Esophagus squamous epithelium (tissue), 5 donors: ENCODE results near the gene GPC5. TPM values are rescaled to one million over a fixed set of nuclear protein-coding genes. Genes with fewer than 3 reads are reported as not detected.
"Not testable (repeated sequence)": the region's sequence is repeated elsewhere in the genome, so short reads cannot be mapped to it uniquely, and the experiment has no call there.

ENCODE experiments used
- DNase-seq: peaks from one replicate; lab custom pipeline; 2025; lab: John Stamatoyannopoulos, UW
- H3K27ac ChIP-seq, 4 donors: fragments of 200-600 bp; sonication (generic); one replicate each; pipeline ENCODE4 v1.5.1; 2016 to 2019; ENCODE audit warnings: mild to moderate bottlenecking in 1 of 4
- H3K27me3 ChIP-seq, 4 donors: fragments of 200-600 bp; sonication (generic); 1 replicate in 3 of 4; 2 replicates in 1 of 4; pipeline versions ENCODE4 v1.5.1 to v1.6.0; 2017 to 2021; ENCODE audit warnings: antibody characterized with exemption in 1 of 4
- H3K36me3 ChIP-seq, 3 donors: fragments of 200-600 bp; sonication (generic); one replicate each; pipeline ENCODE4 v1.5.1; 2016 to 2019
- H3K4me1 ChIP-seq, 3 donors: fragments of 200-600 bp; sonication (generic); one replicate each; pipeline ENCODE4 v1.5.1; 2017 to 2019
- H3K4me3 ChIP-seq, 4 donors: fragments of 200-600 bp; sonication (generic); 1 replicate in 3 of 4; 2 replicates in 1 of 4; pipeline ENCODE4 v1.5.1; 2016 to 2019; ENCODE audit warnings: mild to moderate bottlenecking in 2 of 4, moderate library complexity in 1 of 4
- H3K9me3 ChIP-seq, 3 donors: fragments of 200-600 bp; sonication (generic); one replicate each; pipeline ENCODE4 v1.5.1; 2016 to 2019
- POLR2A ChIP-seq, 4 donors: fragments of 450-650 bp; IDR thresholded peaks; one replicate each; pipeline ENCODE4 v1.6.1; 2017; ENCODE audit warnings: antibody characterized with exemption in 4 of 4, mild to moderate bottlenecking in 4 of 4, moderate library complexity in 3 of 4
- WGBS, 2 donors: methylation state at CpG; one replicate each; pipeline ENCODE4 v1.1.5; 2018; 5-methylcytosine and 5-hydroxymethylcytosine counted together
- intact Hi-C: fragments of 100-400 bp; cut with DNase I; formaldehyde crosslinking; loops from one replicate; pipeline ENCODE4 v1.15.0; 2022
- total RNA-seq, 4 donors: library from RNA; depleted of rRNA; stranded (reverse); fragments of >200 nt; gene quantifications; one replicate each; pipeline ENCODE4 v1.1.0, GENCODE V29; 2016
- TF ChIP-seq, protein P1 (sequence below), 6 experiments: fragments of 450-650 bp in 4 of 6; fragments of 200-600 bp in 2 of 6; sonication (generic) in 2 of 6; IDR thresholded peaks; one replicate each; pipeline ENCODE4 v1.5.1; 2016 to 2019; ENCODE audit warnings: antibody characterized with exemption in 6 of 6, mild to moderate bottlenecking in 4 of 6, moderate library complexity in 4 of 6
- donor health status: DM: yes; HTN: yes; CAD: no.

GPC5 gene
- total RNA-seq, 4 donors from 2014 or later = not detected

DNA sequence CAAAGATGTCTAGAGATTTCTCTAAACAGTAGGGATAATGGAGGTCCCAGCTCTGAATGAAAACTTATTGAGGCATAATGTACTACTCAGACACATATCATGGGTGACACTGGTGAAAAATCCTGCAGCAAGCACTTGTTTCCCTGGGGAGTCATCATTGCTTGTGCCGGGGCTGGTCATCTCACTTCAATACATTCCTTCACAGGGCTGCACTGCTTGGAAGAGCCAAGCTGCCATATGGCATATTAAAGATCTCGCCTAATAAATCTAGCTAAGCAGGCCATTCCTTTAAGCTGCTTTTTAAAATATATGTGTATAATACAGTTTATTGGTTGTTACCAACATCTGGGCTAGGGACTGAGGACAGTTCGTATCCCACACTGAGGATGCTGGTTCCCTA lies 1496.0 kb downstream of the GPC5 start:
- no peak for DNase-seq
- intact Hi-C loops = no loop called here
- 58% methylated on average over 3 of the region's 3 CpGs for WGBS, 2 donors
- no peaks in the 10 kb centered on the region for H3K9me3 ChIP-seq
- TF ChIP-seq, protein P1, sequence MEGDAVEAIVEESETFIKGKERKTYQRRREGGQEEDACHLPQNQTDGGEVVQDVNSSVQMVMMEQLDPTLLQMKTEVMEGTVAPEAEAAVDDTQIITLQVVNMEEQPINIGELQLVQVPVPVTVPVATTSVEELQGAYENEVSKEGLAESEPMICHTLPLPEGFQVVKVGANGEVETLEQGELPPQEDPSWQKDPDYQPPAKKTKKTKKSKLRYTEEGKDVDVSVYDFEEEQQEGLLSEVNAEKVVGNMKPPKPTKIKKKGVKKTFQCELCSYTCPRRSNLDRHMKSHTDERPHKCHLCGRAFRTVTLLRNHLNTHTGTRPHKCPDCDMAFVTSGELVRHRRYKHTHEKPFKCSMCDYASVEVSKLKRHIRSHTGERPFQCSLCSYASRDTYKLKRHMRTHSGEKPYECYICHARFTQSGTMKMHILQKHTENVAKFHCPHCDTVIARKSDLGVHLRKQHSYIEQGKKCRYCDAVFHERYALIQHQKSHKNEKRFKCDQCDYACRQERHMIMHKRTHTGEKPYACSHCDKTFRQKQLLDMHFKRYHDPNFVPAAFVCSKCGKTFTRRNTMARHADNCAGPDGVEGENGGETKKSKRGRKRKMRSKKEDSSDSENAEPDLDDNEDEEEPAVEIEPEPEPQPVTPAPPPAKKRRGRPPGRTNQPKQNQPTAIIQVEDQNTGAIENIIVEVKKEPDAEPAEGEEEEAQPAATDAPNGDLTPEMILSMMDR (IDR thresholded peaks at IDR 0.05) = no peak
- TF ChIP-seq POLR2A (IDR thresholded peaks at IDR 0.05) = no peak
- H3K27ac ChIP-seq = no peak overlapping the region
- H3K36me3 ChIP-seq = no peaks in the 10 kb centered on the region
- no peaks in the 10 kb centered on the region for H3K27me3 ChIP-seq
- H3K4me1 ChIP-seq = no peaks in the 10 kb centered on the region
- H3K4me3 ChIP-seq = no peak overlapping the region

DNA sequence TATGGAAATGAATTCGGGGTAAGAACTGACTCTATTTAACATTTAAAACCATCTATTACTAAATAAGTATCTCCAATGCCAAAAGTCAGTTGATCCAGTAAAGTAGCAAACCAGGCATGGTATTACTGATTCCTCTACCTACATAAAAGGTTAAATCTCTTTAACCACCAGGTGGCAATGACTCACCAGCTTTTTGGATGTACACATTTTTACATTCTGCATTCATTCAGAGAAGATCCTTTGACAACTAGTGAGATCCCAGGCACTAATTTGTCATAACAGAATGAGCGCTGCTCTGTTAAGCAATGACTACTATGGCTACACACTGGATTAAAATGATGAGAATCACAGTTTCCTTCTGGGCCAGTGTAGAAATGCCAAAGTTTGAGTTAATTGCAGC lies 1498.4 kb downstream of the GPC5 start:
- intact Hi-C loops = no loop called here
- Histone ChIP-seq H3K4me3 (no peak overlapping the region), H3K27ac (no peak overlapping the region), H3K4me1 (no peaks in the 10 kb centered on the region), H3K9me3 (no peaks in the 10 kb centered on the region), H3K27me3 (no peaks in the 10 kb centered on the region), H3K36me3 (no peaks in the 10 kb centered on the region)
- 36 to 54% methylated on average over 2 of the region's 2 CpGs for WGBS, 2 donors
- no peak for DNase-seq
- no peak for TF ChIP-seq POLR2A (IDR thresholded peaks at IDR 0.05)
- TF ChIP-seq, protein P1 (IDR thresholded peaks at IDR 0.05) = no peak

DNA sequence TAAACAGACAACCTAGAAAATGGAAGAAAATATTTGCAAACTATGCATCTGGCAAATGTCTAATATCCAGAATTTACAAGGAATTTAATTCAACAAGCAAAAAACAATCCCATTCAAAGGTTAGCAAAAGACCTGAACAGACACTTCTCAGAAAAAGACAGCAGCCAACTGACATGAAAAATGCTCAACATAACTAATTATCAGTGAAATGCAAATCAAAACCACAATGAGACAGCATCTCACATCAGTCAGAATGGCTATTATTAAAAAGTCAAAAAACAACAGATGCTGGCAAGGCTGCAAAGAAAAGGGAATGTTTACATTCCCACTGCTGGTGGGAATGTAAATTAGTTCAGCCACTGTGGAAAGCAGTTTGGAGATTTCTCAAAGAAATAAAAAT lies 1500.5 kb downstream of the GPC5 start:
- intact Hi-C loops, H3K4me1 ChIP-seq, H3K27ac ChIP-seq, H3K27me3 ChIP-seq, DNase-seq, H3K4me3 ChIP-seq, H3K9me3 ChIP-seq, H3K36me3 ChIP-seq: not testable (repeated sequence)

DNA sequence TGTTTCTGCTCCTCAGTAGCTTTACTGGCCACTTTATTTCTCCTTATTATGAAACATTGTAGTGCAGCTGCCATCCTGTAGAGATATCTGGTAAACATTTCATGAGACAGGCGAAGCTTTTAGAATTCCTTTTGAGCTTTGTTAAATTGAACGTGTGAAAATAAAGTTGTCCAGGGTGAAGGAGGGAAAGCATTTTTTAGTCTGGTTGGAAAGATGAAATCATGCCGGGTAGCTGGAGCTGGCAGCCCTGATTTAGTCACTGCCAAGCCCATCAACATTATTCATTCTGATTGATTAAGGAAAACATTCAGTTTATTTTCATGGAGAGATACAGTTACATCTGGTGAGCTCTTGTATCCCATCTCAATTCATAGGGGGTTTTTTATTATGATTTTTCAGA lies 1502.0 kb downstream of the GPC5 start:
- TF ChIP-seq, protein P1 (IDR thresholded peaks at IDR 0.05) = no peak
- TF ChIP-seq POLR2A (IDR thresholded peaks at IDR 0.05) = no peak
- H3K27ac ChIP-seq = no peak overlapping the region
- WGBS, 2 donors = 41 to 44% methylated on average over 3 of the region's 3 CpGs
- intact Hi-C loops = no loop called here
- H3K36me3 ChIP-seq = no peaks in the 10 kb centered on the region
- no peaks in the 10 kb centered on the region for H3K4me1 ChIP-seq
- H3K4me3 ChIP-seq = no peak overlapping the region
- H3K27me3 ChIP-seq = no peaks in the 10 kb centered on the region
- no peak for DNase-seq
- no peaks in the 10 kb centered on the region for H3K9me3 ChIP-seq

DNA sequence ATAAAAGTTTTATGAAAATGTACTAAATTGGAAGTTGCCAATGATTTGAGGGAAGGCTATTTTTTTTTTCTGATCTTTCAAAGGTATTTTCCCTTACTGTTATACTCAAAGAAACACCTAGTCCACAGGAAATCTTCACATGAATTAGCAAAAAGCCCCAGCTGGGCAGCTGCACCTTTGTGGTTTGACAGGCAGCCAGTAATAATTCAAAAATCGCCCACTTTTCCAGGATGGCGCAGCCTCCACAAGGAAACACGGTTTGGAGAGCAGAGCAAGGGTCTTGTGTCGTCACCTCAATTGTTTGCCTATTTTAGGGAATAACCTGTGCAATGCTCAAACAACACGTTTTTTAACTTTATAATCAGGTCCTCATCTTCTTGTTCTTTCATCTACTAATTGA lies 1503.3 kb downstream of the GPC5 start:
- no peak for DNase-seq
- Histone ChIP-seq H3K27me3 (no peaks in the 10 kb centered on the region), H3K27ac (no peak overlapping the region), H3K4me1 (no peaks in the 10 kb centered on the region), H3K9me3 (no peaks in the 10 kb centered on the region), H3K36me3 (no peaks in the 10 kb centered on the region), H3K4me3 (no peak overlapping the region)
- TF ChIP-seq, protein P1 (IDR thresholded peaks at IDR 0.05) = no peak
- TF ChIP-seq POLR2A (IDR thresholded peaks at IDR 0.05) = no peak
- WGBS, 2 donors = 44 to 48% methylated on average over 5 of the region's 5 CpGs
- intact Hi-C loops = no loop called here

DNA sequence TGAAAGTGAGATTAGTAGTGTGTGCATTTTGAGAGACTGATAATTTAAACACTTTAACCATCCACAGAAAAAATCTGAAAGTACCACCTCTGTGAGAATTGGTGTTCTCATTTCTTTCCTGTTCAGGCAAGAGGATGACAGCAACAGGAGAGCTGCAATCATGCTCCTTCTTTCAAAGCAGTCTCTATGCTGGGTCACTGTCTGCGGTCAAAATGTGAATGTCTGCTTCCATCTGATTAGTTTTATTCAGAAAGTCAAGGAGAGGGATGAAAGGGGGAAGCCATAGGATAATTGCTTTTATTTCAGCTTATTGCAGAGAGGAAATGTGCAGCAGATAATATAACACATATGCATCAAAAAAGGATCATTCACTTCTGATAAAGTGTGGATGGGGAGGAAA lies 1514.2 kb downstream of the GPC5 start:
- DNase-seq = no peak
- no peak for TF ChIP-seq POLR2A (IDR thresholded peaks at IDR 0.05)
- TF ChIP-seq, protein P1 (IDR thresholded peaks at IDR 0.05) = no peak
- H3K27me3 ChIP-seq = no peaks in the 10 kb centered on the region
- H3K27ac ChIP-seq = no peak overlapping the region
- no peaks in the 10 kb centered on the region for H3K9me3 ChIP-seq
- H3K4me3 ChIP-seq = no peak overlapping the region
- intact Hi-C loops = no loop called here
- 85 to 94% methylated on average over 1 of the region's 1 CpG for WGBS, 2 donors
- no peaks in the 10 kb centered on the region for H3K4me1 ChIP-seq
- H3K36me3 ChIP-seq = no peaks in the 10 kb centered on the region
